IMR-90 (cell line): ENCODE data around the gene ZNF385B. TPM values are rescaled to one million over a fixed set of nuclear protein-coding genes. Genes with fewer than 3 reads are reported as not detected.

ENCODE experiments used
- ATAC-seq: fragments of 200-7000 bp; cut with Tn5 transposase; 2 replicates; pipeline ENCODE4 v1.9.1; 2020; ENCODE audit warnings: low read depth, mild to moderate bottlenecking, moderate library complexity
- BruUV-seq: library from RNA; stranded (reverse); fragments of 400-500 nt; replicated peaks from 2 replicates; lab custom pipeline; 2021; lab: Mats Ljungman, UMichigan
- CTCF ChIA-PET: fragments of 300-600 bp; formaldehyde crosslinking; extraction: SDS; loops from one replicate; lab custom pipeline; 2021; ENCODE audit warnings: antibody characterized with exemption; lab: Yijun Ruan, JAX
- POLR2A ChIA-PET: fragments of 300-600 bp; sonication (Branson Sonifier 250); formaldehyde crosslinking; loops from one replicate; lab custom pipeline; 2022; ENCODE audit warnings: antibody characterized with exemption; ENCODE audit not compliant: unreplicated experiment; lab: Charles Lee
- DNase-seq: peaks from one replicate; pipeline ENCODE4 v3.0.0; 2013
- H2AFZ ChIP-seq: replicated peaks from 2 replicates; pipeline ENCODE3; 2013; ENCODE audit warnings: low read length, mild to moderate bottlenecking; ENCODE audit not compliant: poor library complexity
- H2AK5ac ChIP-seq: 2 replicates; pipeline ENCODE4 v1.6.1; 2013; ENCODE audit warnings: low read depth, low read length, inconsistent platforms
- H2AK9ac ChIP-seq: replicated peaks from 2 replicates; pipeline ENCODE3; 2013; ENCODE audit warnings: mild to moderate bottlenecking, low read depth, low read length, moderate library complexity; ENCODE audit not compliant: poor library complexity
- H2BK120ac ChIP-seq: 2 replicates; pipeline ENCODE4 v1.6.1; 2013; ENCODE audit warnings: low read depth, low read length, inconsistent platforms
- H2BK15ac ChIP-seq: 3 replicates; pipeline ENCODE4 v1.6.1; 2013; ENCODE audit warnings: low read depth, low read length, inconsistent platforms
- H2BK20ac ChIP-seq: 2 replicates; pipeline ENCODE4 v1.6.1; 2013; ENCODE audit warnings: low read depth, mild to moderate bottlenecking, inconsistent platforms, low read length, moderate library complexity
- H2BK5ac ChIP-seq: 2 replicates; pipeline ENCODE4 v1.6.1; 2013; ENCODE audit warnings: mild to moderate bottlenecking, low read depth, low read length, inconsistent platforms; ENCODE audit not compliant: poor library complexity, severe bottlenecking
- H3K14ac ChIP-seq: replicated peaks from 2 replicates; pipeline ENCODE4 v1.6.1; 2013; ENCODE audit warnings: low read depth, low read length, inconsistent platforms
- H3K18ac ChIP-seq: 2 replicates; pipeline ENCODE4 v1.6.1; 2013; ENCODE audit warnings: low read depth, low read length, control low read depth
- H3K23ac ChIP-seq: 2 replicates; pipeline ENCODE4 v1.6.1; 2013; ENCODE audit warnings: low read depth, low read length, inconsistent platforms
- H3K27ac ChIP-seq: 2 replicates; pipeline ENCODE4 v1.5.1; 2013; ENCODE audit warnings: mild to moderate bottlenecking, control low read depth, low read length; ENCODE audit not compliant: insufficient read depth
- H3K27me3 ChIP-seq: 2 replicates; pipeline ENCODE4 v1.6.1; 2013; ENCODE audit warnings: low read length; ENCODE audit not compliant: control insufficient read depth, insufficient read depth
- H3K36me3 ChIP-seq: 2 replicates; pipeline ENCODE4 v1.6.1; 2013; ENCODE audit warnings: low read length, mixed read lengths; ENCODE audit not compliant: control insufficient read depth, insufficient read depth
- H3K4ac ChIP-seq: 2 replicates; pipeline ENCODE4 v1.6.1; 2013; ENCODE audit warnings: low read depth, low read length, inconsistent platforms
- H3K4me1 ChIP-seq: 2 replicates; pipeline ENCODE4 v1.6.1; 2013; ENCODE audit warnings: low read length, mixed read lengths; ENCODE audit not compliant: control insufficient read depth, insufficient read depth
- H3K4me2 ChIP-seq: 2 replicates; pipeline ENCODE4 v1.6.1; 2013; ENCODE audit warnings: low read depth, mild to moderate bottlenecking, control low read depth, low read length, moderate library complexity
- H3K4me3 ChIP-seq: 2 replicates; pipeline ENCODE4 v1.5.1; 2013; ENCODE audit warnings: low read depth, mild to moderate bottlenecking, control low read depth, low read length, moderate library complexity; ENCODE audit not compliant: insufficient read depth
- H3K56ac ChIP-seq: 2 replicates; pipeline ENCODE4 v1.6.1; 2013; ENCODE audit warnings: low read length, inconsistent platforms; ENCODE audit not compliant: insufficient read depth; ENCODE audit errors: extremely low read depth
- H3K79me1 ChIP-seq, 2 experiments: 2 replicates each; pipeline ENCODE4 v1.6.1; 2013; ENCODE audit warnings: low read length in 2 of 2, inconsistent platforms in 1 of 2, low read depth in 1 of 2
- H3K9ac ChIP-seq: 2 replicates; pipeline ENCODE4 v1.6.1; 2013; ENCODE audit warnings: low read depth, low read length, control low read depth
- H3K9me1 ChIP-seq: 2 replicates; pipeline ENCODE4 v1.6.1; 2013; ENCODE audit warnings: low read length, inconsistent platforms; ENCODE audit not compliant: insufficient read depth
- H3K9me3 ChIP-seq: 2 replicates; pipeline ENCODE4 v1.6.1; 2013; ENCODE audit warnings: low read length; ENCODE audit not compliant: control insufficient read depth, insufficient read depth
- H4K20me1 ChIP-seq: 2 replicates; pipeline ENCODE4 v1.6.1; 2013; ENCODE audit warnings: low read length, inconsistent platforms; ENCODE audit not compliant: insufficient read depth
- H4K5ac ChIP-seq: 2 replicates; pipeline ENCODE4 v1.6.1; 2013; ENCODE audit warnings: mild to moderate bottlenecking, low read depth, low read length, control low read depth
- H4K8ac ChIP-seq, 2 experiments: 2 replicates each; pipeline ENCODE4 v1.6.1; 2013; ENCODE audit warnings: low read depth in 2 of 2, low read length in 2 of 2, control low read depth in 1 of 2, inconsistent platforms in 1 of 2
- H4K91ac ChIP-seq: 2 replicates; pipeline ENCODE4 v1.6.1; 2013; ENCODE audit warnings: low read depth, low read length, inconsistent platforms; ENCODE audit not compliant: insufficient read depth
- CEBPB ChIP-seq: IDR thresholded peaks from 2 replicates; pipeline ENCODE4 v1.6.1; 2012; ENCODE audit warnings: low read depth, low read length, improper control_type of control experiment
- CHD1 ChIP-seq: IDR thresholded peaks from 2 replicates; pipeline ENCODE4 v1.6.1; 2012; ENCODE audit warnings: low read depth, low read length, improper control_type of control experiment
- ELK1 ChIP-seq: fragments of 150-350 bp; IDR thresholded peaks from 2 replicates; pipeline ENCODE4 v1.6.1; 2016; ENCODE audit warnings: low read depth, mild to moderate bottlenecking, low read length, moderate library complexity, borderline replicate concordance
- MXI1 ChIP-seq: IDR thresholded peaks from 2 replicates; pipeline ENCODE4 v1.6.1; 2012; ENCODE audit warnings: low read depth, mild to moderate bottlenecking, low read length, moderate library complexity, borderline replicate concordance
- NFE2L2 ChIP-seq: fragments of 150-350 bp; IDR thresholded peaks from 2 replicates; pipeline ENCODE4 v1.6.1; 2016; ENCODE audit warnings: low read depth, mild to moderate bottlenecking, low read length
- RCOR1 ChIP-seq: IDR thresholded peaks from 2 replicates; pipeline ENCODE4 v1.6.1; 2012; ENCODE audit warnings: mild to moderate bottlenecking, low read length, improper control_type of control experiment; ENCODE audit not compliant: insufficient replicate concordance
- WGBS, 2 experiments: methylation state at CpG; one replicate each; pipeline versions ENCODE4 v1.1.5 to v1.1.7; 2013; ENCODE audit warnings: missing lambda C conversion rate in 2 of 2; ENCODE audit not compliant: insufficient read length in 1 of 2; ENCODE audit errors: extremely low coverage in 2 of 2; 5-methylcytosine and 5-hydroxymethylcytosine counted together
- dilution Hi-C: fragments of 300-500 bp; cut with HindIII; formaldehyde crosslinking; loops from one replicate; pipeline ENCODE4 v1.14.3; 2018; ENCODE audit warnings: low sequenced_read_pairs; ENCODE audit not compliant: unreplicated experiment
- in situ Hi-C: fragments of 300-500 bp; cut with MboI; formaldehyde crosslinking; loops from 3 replicates; pipeline ENCODE4 v1.14.3; 2019; ENCODE audit warnings: low sequenced_read_pairs, inconsistent platforms, mixed read lengths
- intact Hi-C: fragments of 100-400 bp; cut with micrococcal nuclease; formaldehyde crosslinking; loops from 2 replicates; pipeline ENCODE4 v1.10.0; 2022
- polyA plus RNA-seq, 3 experiments: library from polyadenylated mRNA; depleted of rRNA; stranded (reverse); fragments of >200 nt; gene quantifications; 2 replicates each; pipeline ENCODE4 v1.2.3, GENCODE V29; 2012; ENCODE audit warnings: low replicate concordance in 1 of 3
- total RNA-seq: library from RNA; depleted of rRNA; stranded (reverse); fragments of >200 nt; gene quantifications from 2 replicates; pipeline ENCODE4 v1.2.3, GENCODE V29; 2012
- TF ChIP-seq, protein P1 (sequence below): fragments of 150-350 bp; IDR thresholded peaks from 2 replicates; pipeline ENCODE4 v1.6.1; 2017; ENCODE audit warnings: mild to moderate bottlenecking, antibody characterized with exemption, low read length, low read depth

The ZNF385B gene
- total and polyA plus RNA-seq, 2 of the 4 experiments (the other 2 are of a cell fraction), result not detected

DNA sequence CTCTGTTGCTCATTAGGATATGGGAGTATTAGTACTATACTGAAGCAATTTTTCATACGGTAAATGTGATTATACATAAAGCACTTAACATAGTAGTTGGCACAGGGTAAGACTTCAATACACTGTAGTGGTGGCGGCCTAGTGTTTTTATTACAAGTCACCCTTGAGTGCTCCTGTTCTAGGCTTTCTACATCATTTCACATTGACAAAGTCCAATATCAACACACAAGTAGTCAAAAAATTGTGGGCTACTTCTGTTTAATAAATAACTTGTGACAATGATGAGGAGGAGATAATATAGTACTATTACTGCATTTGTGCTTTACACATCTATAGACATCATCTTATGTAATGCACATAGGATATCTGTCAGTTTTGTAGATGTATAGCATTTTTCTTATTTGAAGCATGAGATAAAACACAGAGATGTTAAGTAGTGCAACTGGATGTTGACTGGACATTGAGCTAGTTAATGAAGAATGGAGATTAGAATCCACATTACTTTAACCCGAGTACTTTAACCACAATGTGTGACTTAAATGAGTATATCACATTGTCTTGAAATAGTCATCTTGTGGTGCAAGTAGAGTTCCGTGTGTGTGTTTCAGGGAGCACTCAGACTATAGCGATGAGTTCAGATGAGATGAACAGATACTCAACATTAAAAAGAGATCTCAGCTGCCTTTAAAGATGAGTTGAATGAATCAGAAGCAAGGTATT lies 134.8 kb downstream of the ZNF385B start:
- H3K4me1 ChIP-seq, result no peaks in the 10 kb centered on the region
- WGBS, 2 experiments, result no CpG with 5 or more reads among the region's 5 CpGs
- H3K27me3 ChIP-seq, result no peaks in the 10 kb centered on the region
- no peak overlapping the region for H2BK15ac ChIP-seq
- no peaks in the 10 kb centered on the region for H3K9me1 ChIP-seq
- BruUV-seq, result no TSS peak
- H2BK120ac ChIP-seq, result no peak overlapping the region
- no peak overlapping the region for H3K56ac ChIP-seq
- DNase-seq, result no peak
- no peaks in the 10 kb centered on the region for H3K36me3 ChIP-seq
- no peak overlapping the region for H3K9ac ChIP-seq
- no peak overlapping the region for H3K4me2 ChIP-seq
- no peak overlapping the region for H3K4me3 ChIP-seq
- no peak overlapping the region for H2AFZ ChIP-seq
- no peaks in the 10 kb centered on the region for H4K20me1 ChIP-seq
- H4K5ac ChIP-seq, result no peak overlapping the region
- intact Hi-C loops (no loop called here), dilution Hi-C loops (no loop called here), in situ Hi-C loops (no loop called here)
- H4K8ac ChIP-seq, result no peak overlapping the region
- no peak for ATAC-seq
- H2BK5ac ChIP-seq, result no peak overlapping the region
- H3K4ac ChIP-seq, result no peak overlapping the region
- H3K18ac ChIP-seq, result no peak overlapping the region
- no peak overlapping the region for H4K91ac ChIP-seq
- CTCF ChIA-PET, result no interaction called here
- POLR2A ChIA-PET, result no interaction called here
- no peaks in the 10 kb centered on the region for H3K9me3 ChIP-seq
- no peak overlapping the region for H3K23ac ChIP-seq
- no peak overlapping the region for H3K27ac ChIP-seq
- no peak overlapping the region for H2AK9ac ChIP-seq
- no peak overlapping the region for H2AK5ac ChIP-seq
- no peak overlapping the region for H3K14ac ChIP-seq
- TF ChIP-seq, protein P1, sequence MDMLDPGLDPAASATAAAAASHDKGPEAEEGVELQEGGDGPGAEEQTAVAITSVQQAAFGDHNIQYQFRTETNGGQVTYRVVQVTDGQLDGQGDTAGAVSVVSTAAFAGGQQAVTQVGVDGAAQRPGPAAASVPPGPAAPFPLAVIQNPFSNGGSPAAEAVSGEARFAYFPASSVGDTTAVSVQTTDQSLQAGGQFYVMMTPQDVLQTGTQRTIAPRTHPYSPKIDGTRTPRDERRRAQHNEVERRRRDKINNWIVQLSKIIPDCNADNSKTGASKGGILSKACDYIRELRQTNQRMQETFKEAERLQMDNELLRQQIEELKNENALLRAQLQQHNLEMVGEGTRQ, result no peak
- TF ChIP-seq NFE2L2 (no peak), ELK1 (no peak), RCOR1 (no peak), MXI1 (no peak), CEBPB (no peak), CHD1 (no peak)
- H2BK20ac ChIP-seq, result no peak overlapping the region
- H3K79me1 ChIP-seq, result no peaks in the 10 kb centered on the region
